OCI-LY7 (cell line): Measurements from ENCODE around the gene DUSP19.

Source experiments
- CTCF ChIP-seq: fragments of 200-600 bp; sonication (generic); conservative IDR thresholded peaks from 2 replicates; pipeline ENCODE4 v1.5.1; 2014; ENCODE audit warnings: mild to moderate bottlenecking, antibody characterized with exemption, low read length, moderate library complexity, mixed read lengths
- EZH2phosphoT487 ChIP-seq: fragments of 200-600 bp; sonication (generic); IDR thresholded peaks from 2 replicates; pipeline ENCODE4 v1.6.1; 2018; ENCODE audit warnings: low read depth, borderline replicate concordance, mild to moderate bottlenecking, mixed run types, antibody characterized with exemption, low read length, moderate library complexity, mixed read lengths

- TF ChIP-seq CTCF (no peak), EZH2phosphoT487 (no peak)
These were observed 70.9 kb downstream of the DUSP19 start for GRCh38 chr2:183149489-183149888.
